Duodenal mucosa (tissue), 2 donors: ENCODE data around the gene CAND1.

Experiments used
- H3K27ac ChIP-seq: one replicate; pipeline ENCODE4 v1.7.0; 2013; ENCODE audit warnings: low read depth, low read length
- H3K27me3 ChIP-seq, 2 donors: one replicate each; pipeline ENCODE4 v1.7.0; 2013; ENCODE audit warnings: low read length in 2 of 2, control low read depth in 1 of 2; ENCODE audit not compliant: insufficient read depth in 2 of 2, control insufficient read depth in 1 of 2
- H3K36me3 ChIP-seq, 2 donors: one replicate each; pipeline ENCODE4 v1.7.0; 2013; ENCODE audit warnings: low read length in 2 of 2, control low read depth in 1 of 2; ENCODE audit not compliant: insufficient read depth in 2 of 2, control insufficient read depth in 1 of 2
- H3K4me1 ChIP-seq, 2 donors: one replicate each; pipeline ENCODE4 v1.7.0; 2013; ENCODE audit warnings: low read length in 2 of 2, control low read depth in 1 of 2; ENCODE audit not compliant: insufficient read depth in 2 of 2, control insufficient read depth in 1 of 2
- H3K4me3 ChIP-seq, 2 donors: one replicate each; pipeline ENCODE4 v1.7.0; 2013; ENCODE audit warnings: low read length in 2 of 2, low read depth in 1 of 2
- H3K9ac ChIP-seq, 2 donors: one replicate each; pipeline ENCODE4 v1.7.0; 2013; ENCODE audit warnings: low read length in 2 of 2, low read depth in 1 of 2
- H3K9me3 ChIP-seq, 2 donors: one replicate each; pipeline ENCODE4 v1.7.0; 2013; ENCODE audit warnings: low read length in 2 of 2, control low read depth in 1 of 2; ENCODE audit not compliant: control insufficient read depth in 1 of 2

The CAND1 gene

GRCh38 chr12:67355428-67356379 is 86.5 kb downstream of the CAND1 start:
- no peak overlapping the region for H3K9ac ChIP-seq
- no peaks in the 10 kb centered on the region for H3K27me3 ChIP-seq
- H3K36me3 ChIP-seq = no peaks in the 10 kb centered on the region
- H3K4me1 ChIP-seq = peaks cover 0 to 6% of the 10 kb centered on the region in 2 donors
- no peaks in the 10 kb centered on the region for H3K9me3 ChIP-seq
- peak overlapping the region in 1 of 2 donors; percentile 21 for H3K4me3 ChIP-seq
- no peak overlapping the region for H3K27ac ChIP-seq

GRCh38 chr12:67356380-67356774 is 87.2 kb downstream of the CAND1 start:
- Histone ChIP-seq H3K36me3 (no peaks in the 10 kb centered on the region), H3K9me3 (no peaks in the 10 kb centered on the region), H3K9ac (no peak overlapping the region), H3K27me3 (no peaks in the 10 kb centered on the region), H3K27ac (no peak overlapping the region), H3K4me3 (peak overlapping the region in 1 of 2 donors; percentile 21), H3K4me1 (peaks cover 0 to 6% of the 10 kb centered on the region in 2 donors)

GRCh38 chr12:67357376-67358125 is 88.4 kb downstream of the CAND1 start:
- H3K36me3 ChIP-seq = no peaks in the 10 kb centered on the region
- H3K4me3 ChIP-seq = no peak overlapping the region
- H3K4me1 ChIP-seq = peaks cover 0 to 6% of the 10 kb centered on the region in 2 donors
- H3K27me3 ChIP-seq = no peaks in the 10 kb centered on the region
- H3K27ac ChIP-seq = no peak overlapping the region
- H3K9ac ChIP-seq = no peak overlapping the region
- no peaks in the 10 kb centered on the region for H3K9me3 ChIP-seq

GRCh38 chr12:67358781-67359338 is 89.7 kb downstream of the CAND1 start:
- no peaks in the 10 kb centered on the region for H3K27me3 ChIP-seq
- no peaks in the 10 kb centered on the region for H3K9me3 ChIP-seq
- H3K27ac ChIP-seq = no peak overlapping the region
- no peak overlapping the region for H3K9ac ChIP-seq
- H3K36me3 ChIP-seq = no peaks in the 10 kb centered on the region
- H3K4me3 ChIP-seq = no peak overlapping the region
- H3K4me1 ChIP-seq = peaks cover 0 to 6% of the 10 kb centered on the region in 2 donors

- no peaks in the 10 kb centered on the region for H3K4me1 ChIP-seq
- H3K9ac ChIP-seq = no peak overlapping the region
- no peaks in the 10 kb centered on the region for H3K27me3 ChIP-seq
- no peaks in the 10 kb centered on the region for H3K9me3 ChIP-seq
- H3K27ac ChIP-seq = no peak overlapping the region
- H3K4me3 ChIP-seq = no peak overlapping the region
- H3K36me3 ChIP-seq = no peaks in the 10 kb centered on the region
These were observed 93.4 kb downstream of the CAND1 start for GRCh38 chr12:67362526-67362925.

GRCh38 chr12:67364228-67364627 is 95.1 kb downstream of the CAND1 start:
- H3K9ac ChIP-seq = no peak overlapping the region
- H3K36me3 ChIP-seq = no peaks in the 10 kb centered on the region
- H3K4me3 ChIP-seq = no peak overlapping the region
- no peaks in the 10 kb centered on the region for H3K4me1 ChIP-seq
- H3K27ac ChIP-seq = no peak overlapping the region
- no peaks in the 10 kb centered on the region for H3K27me3 ChIP-seq
- no peaks in the 10 kb centered on the region for H3K9me3 ChIP-seq

GRCh38 chr12:67365131-67365530 is 96.0 kb downstream of the CAND1 start:
- Histone ChIP-seq H3K36me3 (no peaks in the 10 kb centered on the region), H3K27ac (no peak overlapping the region), H3K27me3 (no peaks in the 10 kb centered on the region), H3K4me1 (no peaks in the 10 kb centered on the region), H3K4me3 (no peak overlapping the region), H3K9ac (no peak overlapping the region), H3K9me3 (no peaks in the 10 kb centered on the region)

- H3K9me3 ChIP-seq = no peaks in the 10 kb centered on the region
- no peaks in the 10 kb centered on the region for H3K27me3 ChIP-seq
- no peak overlapping the region for H3K27ac ChIP-seq
- H3K36me3 ChIP-seq = no peaks in the 10 kb centered on the region
- no peaks in the 10 kb centered on the region for H3K4me1 ChIP-seq
- H3K4me3 ChIP-seq = no peak overlapping the region
- no peak overlapping the region for H3K9ac ChIP-seq
These were observed 98.7 kb downstream of the CAND1 start for GRCh38 chr12:67367843-67368242.
